HG03139 (cell line): ENCODE data around the gene HAPSTR1.
A peak's percentile ranks its signal among the peaks of the same experiment; 100 is the strongest.

ENCODE experiments used
- ATAC-seq: cut with Tn5 transposase; IDR thresholded peaks from one replicate; pipeline ENCODE4 v1.9.1; 2021; ENCODE audit not compliant: unreplicated experiment

HAPSTR1 gene

DNA sequence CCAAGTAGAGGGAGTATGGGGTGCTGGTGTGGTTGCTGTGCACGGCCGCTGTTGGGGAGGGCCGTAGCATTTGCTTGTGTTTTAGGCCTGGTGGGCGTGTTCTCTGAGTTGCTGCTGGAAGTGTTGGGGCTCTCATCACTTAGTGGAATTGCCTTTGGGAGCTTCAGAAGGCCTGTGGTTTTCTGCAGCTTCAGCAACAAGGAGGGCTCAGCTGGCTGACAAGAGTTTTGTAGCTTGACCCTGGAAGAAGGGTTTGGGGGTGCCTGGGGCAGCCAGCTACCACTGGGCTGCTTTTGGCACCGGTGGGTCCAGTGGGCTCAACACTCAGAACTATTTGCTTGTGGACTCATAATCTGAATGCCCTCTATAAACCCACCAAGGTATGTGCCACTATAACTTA, 30.9 kb downstream of the HAPSTR1 start:
- no peak for ATAC-seq

DNA sequence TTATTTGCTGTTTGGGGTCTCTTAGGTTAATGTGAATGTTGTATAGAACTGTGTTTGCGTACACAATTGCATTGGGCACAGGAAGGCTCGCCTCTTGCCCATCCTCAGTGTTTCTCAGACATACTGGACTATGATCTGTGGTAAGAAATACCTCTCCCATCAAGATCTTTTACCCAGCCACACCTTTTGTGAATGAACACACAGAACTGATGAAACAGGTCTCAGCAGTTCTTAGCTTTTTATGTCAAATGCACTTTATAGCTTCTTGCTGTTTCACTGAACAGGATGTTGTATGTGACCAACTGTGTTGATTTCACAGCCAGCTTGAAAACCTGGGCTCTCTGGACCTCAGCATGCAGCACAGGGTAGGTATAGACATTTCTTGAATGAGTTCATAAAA, 31.5 kb downstream of the HAPSTR1 start:
- ATAC-seq, result no peak

DNA sequence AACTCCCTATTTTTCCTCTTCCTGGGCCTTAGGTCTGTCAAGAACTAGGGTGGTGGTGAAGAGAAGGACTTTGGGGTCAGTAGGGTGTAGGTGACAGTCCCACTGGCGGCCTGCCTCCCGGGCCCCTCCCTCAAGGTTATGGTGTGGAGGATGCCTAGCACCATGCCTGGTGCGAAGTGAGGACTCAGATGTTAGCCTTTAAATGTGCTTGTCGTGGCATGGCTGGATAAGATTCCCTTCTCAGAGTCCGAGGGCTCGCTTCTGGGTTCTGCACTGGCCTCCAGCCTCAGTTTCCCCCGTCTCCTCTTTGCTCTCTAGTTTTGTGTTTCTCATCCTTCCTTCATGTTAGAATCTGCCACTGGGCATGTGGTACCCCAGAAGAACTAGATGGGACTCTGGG, 32.0 kb downstream of the HAPSTR1 start:
- no peak for ATAC-seq

- peak; percentile 42 for ATAC-seq
These were observed 32.4 kb downstream of the HAPSTR1 start for GRCh38 chr16:9123871-9124270.

GRCh38 chr16:9124444-9124843, 33.0 kb downstream of the HAPSTR1 start:
- ATAC-seq, result no peak

GRCh38 chr16:9124908-9125584, 33.6 kb downstream of the HAPSTR1 start:
- ATAC-seq, result no peak

GRCh38 chr16:9125658-9126505, 34.4 kb downstream of the HAPSTR1 start:
- no peak for ATAC-seq

GRCh38 chr16:9126609-9127008, 35.2 kb downstream of the HAPSTR1 start:
- ATAC-seq, result no peak

DNA sequence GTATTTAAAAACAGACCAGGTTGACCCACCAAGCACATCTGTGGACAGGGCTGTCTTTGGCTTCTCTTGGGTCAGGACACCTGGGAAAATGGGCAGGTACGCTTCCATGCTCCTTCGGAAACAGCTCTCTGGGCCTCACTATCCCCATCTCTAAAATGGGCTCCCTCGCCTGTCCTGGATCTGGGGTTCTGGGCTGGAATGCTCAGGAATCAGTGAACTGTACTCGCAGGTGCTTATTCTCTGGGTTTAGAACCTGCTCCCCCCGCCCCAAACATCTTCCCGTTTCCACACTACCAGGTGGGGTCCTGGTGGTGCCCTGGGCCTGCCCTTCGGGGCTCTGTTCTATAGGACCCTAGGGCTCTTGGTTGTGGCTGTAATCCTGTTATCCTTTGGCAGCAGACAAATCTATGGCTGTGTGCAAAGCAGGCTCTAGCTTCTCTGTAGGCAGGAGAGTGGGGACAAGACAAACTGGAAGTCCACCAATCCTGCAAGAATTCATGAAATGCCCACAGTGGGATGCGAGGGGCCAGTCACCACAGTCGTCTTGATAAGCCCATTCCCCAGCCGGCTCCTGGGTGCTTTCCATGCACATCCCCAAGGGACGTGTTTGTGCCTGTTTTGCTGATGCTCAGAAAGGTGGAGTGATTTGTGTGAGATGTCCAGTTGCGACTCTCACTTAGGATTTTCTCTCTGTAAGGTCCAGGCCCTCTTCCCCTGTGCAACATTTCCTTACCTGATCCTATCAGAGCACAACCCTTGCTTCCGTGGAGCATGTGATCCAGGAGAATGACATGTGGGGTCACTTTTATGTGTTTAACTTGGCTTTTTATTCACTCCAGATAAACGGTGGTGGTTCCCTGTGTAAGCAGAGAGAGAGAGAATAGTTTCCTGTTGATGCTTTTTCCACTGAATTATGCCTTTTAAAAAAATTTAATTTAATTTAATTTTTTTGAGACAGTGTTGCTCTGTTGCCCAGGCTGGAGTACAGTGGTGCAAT, 37.2 kb downstream of the HAPSTR1 start:
- no peak for ATAC-seq

DNA sequence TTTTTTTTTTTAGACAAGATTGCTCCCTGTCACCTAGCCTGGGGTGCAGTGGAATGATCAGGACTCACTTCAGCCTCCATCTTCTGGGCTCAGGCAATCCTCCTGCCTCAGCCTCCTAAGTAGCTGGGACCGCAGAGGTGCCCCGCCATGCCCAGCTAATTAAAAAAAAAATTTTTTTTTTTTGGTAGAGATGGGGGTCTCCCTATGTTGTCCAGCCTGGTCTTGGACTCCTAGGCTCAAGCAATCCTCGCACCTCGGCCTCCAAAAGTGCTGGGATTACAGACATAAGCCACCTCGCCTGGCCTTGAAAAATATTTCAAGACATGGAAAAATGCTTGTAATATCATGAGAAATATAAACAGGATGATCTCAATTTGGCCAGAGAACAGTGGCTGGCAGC, 42.9 kb downstream of the HAPSTR1 start:
- no peak for ATAC-seq

GRCh38 chr16:9134739-9135138, 43.3 kb downstream of the HAPSTR1 start:
- no peak for ATAC-seq

DNA sequence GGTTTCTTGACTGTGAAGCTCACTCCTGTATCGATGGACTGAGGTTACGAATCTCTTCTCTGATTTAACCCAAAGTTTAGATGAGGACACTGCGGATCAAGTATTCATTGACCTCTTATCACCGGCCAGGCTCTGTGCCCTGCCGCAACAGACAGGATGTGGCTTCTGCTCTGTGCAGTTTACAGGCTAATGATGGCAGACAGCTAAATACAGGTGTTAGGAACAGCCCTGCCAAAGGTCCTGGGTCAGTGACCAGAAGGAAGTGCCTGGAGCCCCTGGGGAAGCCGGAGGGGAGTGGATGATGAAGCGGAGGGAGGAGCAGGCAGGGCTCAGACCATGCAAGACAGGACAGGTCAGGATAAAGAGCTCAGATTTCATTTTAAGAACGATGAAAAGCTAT, 44.4 kb downstream of the HAPSTR1 start:
- ATAC-seq, result peak; percentile 77

DNA sequence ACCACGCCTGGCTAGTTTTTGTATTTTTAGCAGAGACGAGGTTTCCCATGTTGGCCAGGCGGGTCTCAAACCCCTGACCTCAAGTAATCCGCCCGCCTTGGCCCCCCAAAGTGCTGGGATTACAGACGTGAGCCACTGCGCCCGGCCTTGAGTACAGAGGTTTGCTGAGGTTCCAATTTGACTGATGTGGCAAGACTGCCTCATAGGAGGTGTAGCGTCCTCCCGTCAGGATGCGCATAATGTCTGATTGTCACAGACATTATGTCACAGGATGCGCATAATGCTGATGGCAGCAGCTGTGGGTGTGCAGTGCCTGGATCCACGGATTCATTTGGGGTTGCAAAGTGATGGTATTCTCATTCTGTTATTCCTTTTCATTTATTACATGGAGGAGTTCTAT, 45.2 kb downstream of the HAPSTR1 start:
- no peak for ATAC-seq

- ATAC-seq, result no peak
These were observed 46.7 kb downstream of the HAPSTR1 start for GRCh38 chr16:9138021-9138680.

- peak; percentile 39 for ATAC-seq
These were observed 47.5 kb downstream of the HAPSTR1 start for GRCh38 chr16:9138731-9139501.

DNA sequence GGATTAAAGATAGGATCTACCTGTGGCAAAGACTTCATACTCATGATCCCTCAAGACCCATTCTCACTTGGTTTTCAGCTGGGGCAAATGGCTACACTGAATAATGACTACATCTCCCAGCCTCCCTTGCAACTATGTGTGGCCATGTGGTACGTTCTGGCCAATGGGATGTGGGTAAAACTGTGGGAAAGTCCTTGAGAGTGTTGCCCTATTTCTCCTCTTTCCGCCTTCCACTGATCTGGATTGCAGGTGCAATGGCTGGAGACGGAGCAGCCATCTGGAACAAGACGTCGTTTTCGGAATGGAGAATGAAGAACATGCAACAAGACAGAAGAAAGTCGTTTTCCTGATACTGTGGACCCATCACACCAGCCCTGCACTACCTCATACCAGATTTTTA, 48.5 kb downstream of the HAPSTR1 start:
- ATAC-seq, result no peak
